Inferior parietal cortex (tissue), 1 donor: ENCODE data around the gene PAIP2B.
A peak's percentile ranks its signal among the peaks of the same experiment; 100 is the strongest.
"Not testable (repeated sequence)": the region's sequence is repeated elsewhere in the genome, so short reads cannot be mapped to it uniquely, and the experiment has no call there.

Experiments
- DNase-seq: peaks from one replicate; pipeline ENCODE4 v3.0.0-alpha.2; 2016; ENCODE audit errors: extremely low spot score

Gene PAIP2B

GRCh38 chr2:71216501-71216900 lies 10.4 kb downstream of the PAIP2B start:
- no peak for DNase-seq

- no peak for DNase-seq
These were observed 11.5 kb downstream of the PAIP2B start for GRCh38 chr2:71215447-71215846.

DNA sequence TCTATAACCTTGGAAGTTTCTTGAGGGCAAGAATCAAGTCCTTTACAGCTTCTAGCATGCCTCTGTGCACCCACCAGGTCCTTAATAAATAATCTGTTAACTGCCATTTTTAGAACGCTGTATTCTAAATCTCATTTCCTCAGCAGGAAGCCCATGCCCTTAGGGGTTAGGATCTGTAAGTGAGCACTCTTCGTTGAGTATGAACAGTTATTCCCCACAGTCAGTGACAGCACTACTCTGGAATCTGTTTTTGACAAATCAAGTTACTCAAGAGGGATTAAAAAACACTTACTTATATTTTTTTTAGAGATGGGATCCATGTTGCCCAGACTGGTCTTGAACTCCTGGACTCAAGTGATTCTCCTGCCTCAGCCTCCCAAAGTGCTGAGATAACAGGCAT lies 14.6 kb downstream of the PAIP2B start:
- DNase-seq, result no peak

- no peak for DNase-seq
These were observed 16.6 kb downstream of the PAIP2B start for GRCh38 chr2:71210292-71210691.

DNA sequence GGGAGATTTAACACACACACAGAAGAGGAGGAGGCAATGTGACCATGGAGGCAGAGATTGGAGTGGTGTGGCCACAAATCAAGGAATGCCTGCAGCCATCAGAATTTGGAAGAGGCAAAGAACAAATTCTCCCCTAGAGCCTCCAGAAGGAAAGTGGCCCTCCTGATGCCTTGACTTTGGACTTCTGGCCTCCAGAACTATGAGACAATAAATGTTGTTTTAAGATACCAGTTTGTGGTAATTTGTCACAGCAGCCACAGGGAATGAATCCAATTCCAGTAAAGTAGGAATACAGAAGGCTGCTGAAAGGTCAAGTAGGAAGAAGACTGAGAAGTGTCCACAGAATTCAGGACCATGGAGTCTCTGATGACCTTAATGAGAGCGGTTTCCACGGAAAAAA lies 18.1 kb downstream of the PAIP2B start:
- DNase-seq, result no peak

GRCh38 chr2:71207601-71208000 lies 19.3 kb downstream of the PAIP2B start:
- no peak for DNase-seq

DNA sequence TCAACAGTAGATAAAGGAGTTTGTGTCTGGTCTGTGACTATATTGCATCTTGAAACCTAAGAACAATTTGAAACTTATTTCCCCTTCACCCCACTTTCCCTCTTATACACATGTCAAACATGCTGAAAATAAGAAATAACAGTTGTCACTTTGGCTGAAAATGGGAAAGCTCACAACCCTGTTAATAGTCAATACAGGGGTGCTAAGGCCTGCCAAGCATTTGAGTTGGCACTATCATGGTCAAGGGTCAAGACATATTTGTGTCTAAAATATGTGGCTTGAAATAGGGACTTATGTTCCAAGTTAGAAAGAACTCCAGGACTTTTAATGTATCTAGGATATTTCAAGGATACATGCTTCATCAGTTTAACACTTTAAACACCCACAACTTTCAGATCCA lies 20.6 kb downstream of the PAIP2B start:
- DNase-seq, result no peak

GRCh38 chr2:71191570-71191943 lies 35.3 kb downstream of the PAIP2B start:
- no peak for DNase-seq

GRCh38 chr2:71190656-71191569 lies 36.0 kb downstream of the PAIP2B start:
- DNase-seq, result peak; percentile 50

DNA sequence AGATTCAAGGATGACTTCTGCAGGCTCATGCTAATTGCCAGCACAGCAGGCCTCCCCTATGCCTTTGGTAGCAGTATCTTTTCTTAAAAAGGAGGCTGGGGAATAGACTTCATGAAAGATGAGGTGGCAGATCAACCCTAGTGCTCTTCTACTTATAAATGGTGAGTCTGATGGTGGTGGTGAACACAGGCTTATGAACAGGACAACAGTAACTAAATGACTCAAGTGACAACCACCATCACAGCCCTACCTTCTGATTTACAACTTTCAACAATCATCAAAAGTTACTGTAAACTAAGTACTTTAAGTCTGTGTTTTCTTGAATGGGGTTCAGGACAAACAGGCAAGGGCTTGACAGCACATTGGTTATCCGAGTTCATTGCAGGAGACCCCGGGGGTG lies 39.3 kb downstream of the PAIP2B start:
- no peak for DNase-seq

DNA sequence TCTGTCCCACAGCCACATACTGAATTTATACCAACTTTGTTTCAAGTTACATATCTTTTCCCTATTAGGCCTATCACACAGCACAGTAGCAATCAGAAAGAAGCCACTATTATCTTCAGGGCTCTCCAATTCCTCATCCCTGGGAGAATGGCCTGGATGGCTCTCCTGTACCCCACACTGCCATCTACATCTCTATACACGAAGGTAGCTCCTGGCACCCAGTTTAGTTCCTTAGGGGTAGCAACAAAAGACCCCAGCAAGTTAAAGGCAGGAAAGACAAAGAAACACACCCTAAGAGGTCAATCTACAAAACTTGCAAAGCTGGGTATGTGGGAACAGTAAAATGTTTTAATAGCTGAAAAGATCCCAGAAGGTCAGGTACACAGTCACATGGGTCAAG lies 39.9 kb downstream of the PAIP2B start:
- no peak for DNase-seq

DNA sequence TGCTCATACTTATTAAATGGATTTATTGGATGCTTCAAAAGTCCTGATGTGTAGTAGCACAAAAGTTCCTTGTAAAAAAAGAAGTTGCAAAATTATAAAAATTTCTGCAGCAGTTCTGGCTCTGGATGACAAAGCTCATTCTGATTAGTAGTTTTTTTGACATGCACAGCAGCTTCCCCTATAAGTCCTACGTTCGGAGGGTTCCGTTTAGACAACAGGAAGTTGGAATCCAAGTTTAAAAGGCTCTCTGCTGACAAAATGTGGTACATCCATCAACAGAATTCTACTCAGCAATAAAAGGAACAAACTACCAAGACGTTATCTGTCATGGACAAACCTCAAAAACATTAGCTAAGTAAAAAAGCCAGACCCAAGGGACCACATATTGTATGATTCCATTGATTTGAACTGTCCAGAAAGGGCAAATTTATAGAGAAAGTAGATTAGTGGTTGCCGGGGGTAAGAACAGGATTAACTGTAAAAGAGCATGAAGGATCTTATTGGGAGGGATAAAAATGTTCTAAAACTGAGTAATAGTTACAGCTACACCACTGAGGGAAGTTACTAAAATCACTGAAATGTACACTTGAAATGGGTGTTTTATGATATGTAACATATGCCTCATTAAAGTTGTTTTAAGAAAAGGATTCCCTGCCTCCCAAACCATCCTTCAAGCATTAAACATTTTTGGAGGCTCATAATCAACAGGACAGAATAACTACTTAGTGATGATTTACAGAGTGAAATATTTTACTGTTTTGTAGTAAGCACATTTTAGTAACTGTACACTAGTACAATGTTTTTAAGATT lies 43.4 kb downstream of the PAIP2B start:
- DNase-seq, result not testable (repeated sequence)

DNA sequence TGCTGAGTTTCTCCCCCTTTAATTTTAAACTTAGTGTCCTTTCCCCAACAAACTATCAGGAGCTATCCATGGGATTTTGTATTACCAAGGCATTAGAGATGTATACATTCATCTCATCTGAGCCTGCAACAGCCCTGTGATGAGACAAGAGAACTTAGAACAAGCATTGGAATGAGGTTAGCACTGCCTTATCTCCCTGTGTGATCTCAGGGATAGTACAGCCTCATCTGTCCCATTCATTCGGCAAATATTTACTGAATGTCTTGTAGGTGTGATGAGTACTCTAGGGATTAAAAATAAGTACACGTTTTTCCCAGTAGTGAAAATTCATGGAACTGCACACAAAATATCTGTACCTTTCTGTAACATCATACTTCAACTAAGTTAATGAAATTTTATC lies 45.6 kb downstream of the PAIP2B start:
- no peak for DNase-seq

GRCh38 chr2:71178836-71179235 lies 48.1 kb downstream of the PAIP2B start:
- DNase-seq, result not testable (repeated sequence)

GRCh38 chr2:71174207-71174606 lies 52.7 kb downstream of the PAIP2B start:
- DNase-seq, result no peak

- no peak for DNase-seq
These were observed 53.8 kb downstream of the PAIP2B start for GRCh38 chr2:71173096-71173495.

DNA sequence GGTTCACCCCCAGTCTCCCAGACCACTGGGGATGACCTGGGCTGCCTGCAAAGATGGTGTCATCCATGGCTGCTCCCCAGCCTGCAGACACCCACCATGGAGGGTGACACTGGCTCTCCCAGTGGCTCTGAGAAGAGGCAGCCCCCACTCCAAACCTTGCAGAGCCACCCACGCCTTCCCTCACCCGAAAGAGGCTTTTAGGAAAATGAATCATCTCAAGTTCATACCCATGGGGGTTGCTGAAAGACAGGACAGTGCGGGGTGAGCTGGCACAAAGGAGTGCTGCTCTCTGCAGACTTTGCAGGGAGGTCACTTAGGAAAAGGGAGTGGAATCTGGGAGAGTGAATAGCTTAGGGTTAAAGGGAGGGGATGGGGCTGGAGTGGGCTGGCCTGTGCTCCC lies 60.1 kb downstream of the PAIP2B start:
- DNase-seq, result no peak

GRCh38 chr2:71157124-71157793 lies 69.6 kb downstream of the PAIP2B start:
- DNase-seq, result peak; percentile 65

DNA sequence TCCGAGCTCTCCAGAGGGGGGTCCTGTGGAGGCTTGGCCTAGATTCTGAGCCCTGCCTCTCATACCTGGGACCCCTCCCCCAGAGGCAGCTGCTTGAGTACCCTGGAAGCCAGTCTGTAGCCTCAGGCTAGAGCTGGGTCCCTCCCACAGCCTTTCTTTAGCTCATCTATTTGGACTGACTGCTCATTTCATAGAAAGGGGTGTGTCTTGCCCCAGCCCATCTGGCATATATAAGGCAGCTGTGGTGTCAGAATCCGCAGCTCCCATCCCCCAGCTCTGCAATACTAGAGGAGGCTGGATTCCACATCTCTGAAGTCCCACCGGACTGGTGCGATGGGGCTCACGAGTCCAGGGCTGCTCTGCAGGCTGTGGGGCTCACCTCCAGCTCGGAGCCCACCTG lies 70.3 kb downstream of the PAIP2B start:
- no peak for DNase-seq

DNA sequence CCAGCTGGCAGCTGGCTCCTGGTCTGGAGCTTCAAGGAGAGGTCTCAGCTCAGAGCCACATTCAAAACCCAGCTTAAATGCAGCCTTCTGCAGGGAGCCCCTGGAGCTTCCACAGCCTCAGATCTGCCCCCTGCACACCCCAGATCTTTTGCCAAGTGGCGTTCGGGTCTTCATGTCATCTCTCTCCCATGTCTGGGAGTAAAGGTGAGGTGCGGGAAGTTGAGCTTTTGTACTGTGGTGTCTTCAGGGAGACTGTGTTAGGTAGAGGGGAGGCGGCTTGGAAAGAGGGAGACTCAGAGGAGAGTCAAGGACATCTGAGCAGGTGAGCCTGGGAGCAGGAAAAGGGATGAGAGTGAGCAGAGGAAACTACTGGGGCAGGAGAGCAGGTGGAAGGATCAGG lies 71.1 kb downstream of the PAIP2B start:
- no peak for DNase-seq

- no peak for DNase-seq
These were observed 72.1 kb downstream of the PAIP2B start for GRCh38 chr2:71154798-71155197.

DNA sequence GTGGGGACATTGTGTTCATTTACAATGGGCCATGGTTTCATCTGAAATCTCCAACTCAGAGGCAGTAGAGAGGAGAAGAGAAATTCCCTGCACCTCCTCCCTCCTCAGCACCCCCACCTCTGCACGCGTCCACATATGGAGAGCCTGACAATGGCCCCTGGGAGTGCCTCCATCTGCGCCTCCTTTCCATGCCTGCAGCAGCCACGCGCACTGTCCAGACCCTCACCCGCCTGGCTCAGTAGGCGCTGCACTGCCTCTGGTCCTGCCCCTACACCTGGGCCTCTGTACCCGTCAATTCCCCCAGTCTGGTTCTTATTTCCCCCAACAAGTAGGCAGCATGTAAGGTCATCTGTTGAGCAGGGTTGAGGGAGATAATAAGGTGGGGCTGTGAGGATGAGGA lies 72.6 kb downstream of the PAIP2B start:
- DNase-seq, result no peak
